ENCODE data around the gene EXOC3L1. TPM values are rescaled to one million over a fixed set of nuclear protein-coding genes. Genes with fewer than 3 reads are reported as not detected.

Gene EXOC3L1
- total and polyA plus RNA-seq, 2 of the 13 experiments (the other 11 are each of a cell fraction or from before 2014, with no cell fraction given), result 0.12 TPM; not detected in 1

GRCh38 chr16:67170949-67171649, 18.8 kb downstream of the EXOC3L1 start (continued):
- TF ChIP-seq ZNF17 (CRISPR knock-in tag; IDR thresholded peaks at IDR 0.05) (no peak), ZNF441 (CRISPR knock-in tag; IDR thresholded peaks at IDR 0.05; ENCODE audit: borderline replicate concordance) (peak; percentile 81; the same call in 1 of the 2 replicates), SNRNP70 (IDR thresholded peaks at IDR 0.05; ENCODE audit: low read depth, low read length) (no peak), NFE2L2 (IDR thresholded peaks at IDR 0.05; ENCODE audit: low read length) (no peak), ZNF543 (CRISPR knock-in tag; IDR thresholded peaks at IDR 0.05) (0 out of 2 replicates have a peak, but pooled peaks have one; percentile 20), ZNF34 (CRISPR knock-in tag; IDR thresholded peaks at IDR 0.05; ENCODE audit: borderline replicate concordance) (no peak), ZNF468 (CRISPR knock-in tag; IDR thresholded peaks at IDR 0.05) (no peak), ZBTB7B (CRISPR knock-in tag; IDR thresholded peaks at IDR 0.05) (peak; percentile 79; the same call in 1 of the 2 replicates), ZNF232 (CRISPR knock-in tag; IDR thresholded peaks at IDR 0.05; ENCODE audit: borderline replicate concordance) (peak; percentile 48; the same call in 1 of the 2 replicates), REL (CRISPR knock-in tag; conservative IDR thresholded peaks at IDR 0.05) (peak; percentile 82; the same call in 1 of the 2 replicates)
- TF ChIP-seq, protein P1, sequence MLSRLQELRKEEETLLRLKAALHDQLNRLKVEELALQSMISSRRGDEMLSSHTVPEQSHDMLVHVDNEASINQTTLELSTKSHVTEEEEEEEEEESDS (CRISPR knock-in tag; IDR thresholded peaks at IDR 0.05; ENCODE audit: borderline replicate concordance), result no peak

GRCh38 chr16:67170168-67170948, 19.6 kb downstream of the EXOC3L1 start, which contains the start of gene NOL3:
TSS of gene NOL3 (plus strand) at chr16:67170538.
- Histone ChIP-seq H3K4me3 (replicated peaks in 1 of 3; ENCODE audit: insufficient read depth in 1 of 3, low read depth in 2 of 3, low read length in 3 of 3) (peak within 1 kb of the TSS; percentile 65 to 78 (median 67)), H3K36me3 (replicated peaks in 1 of 2; ENCODE audit: control insufficient read depth in 1 of 2, insufficient read depth in 2 of 2, low read length in 2 of 2) (no peaks in the 10 kb centered on the region; a peak in 1 of 5 replicates), H3K79me2 (ENCODE audit: insufficient read depth, low read length) (no peaks in the 10 kb centered on the region), H3K9me3 (ENCODE audit: low read length) (no peaks in the 10 kb centered on the region), H4K20me1 (ENCODE audit: insufficient read depth, low read length) (no peaks in the 10 kb centered on the region), H2AFZ (ENCODE audit: low read length) (peak within 1 kb of the TSS; percentile 30), H3K27me3 (ENCODE audit: control insufficient read depth in 1 of 2, insufficient read depth in 2 of 2, low read length in 2 of 2) (peaks cover 4 to 34% of the 10 kb centered on the region in 2 experiments), H3K4me2 (ENCODE audit: low read depth, low read length) (peak within 1 kb of the TSS; percentile 99), H3K27ac (ENCODE audit: extremely low read length, insufficient read depth, low read length) (peak within 1 kb of the TSS; percentile 71), H3K9ac (ENCODE audit: insufficient read depth, low read depth, low read length) (peak within 1 kb of the TSS; percentile 75), H3K4me1 (ENCODE audit: insufficient read depth, low read length) (peaks cover 63% of the 10 kb centered on the region)
- POLR2A ChIA-PET, result interaction anchor here (0.6 to 3.4 kb wide), 25 partner anchors 11 to 340 kb away, joined by 3 to 54 read pairs (median 4); partner anchors contain the start of genes B3GNT9, CBFB, E2F4 and EXOC3L1
- DNase-seq (ENCODE audit: low spot score), result peak; percentile 87
- CTCF ChIA-PET (ENCODE audit: low intra/inter-chr PET ratio, low total read pairs), result interaction anchor here (0.7 to 1.5 kb wide), 3 partner anchors 11 to 13 kb away, joined by 3 to 4 read pairs (median 3); partner anchors contain the start of genes FBXL8, MATCAP1 and TRADD
- BruUV-seq (replicated peaks), result no TSS peak
- intact Hi-C loops (cut with micrococcal nuclease; ENCODE audit: unreplicated experiment) (loop anchor here (1.0 kb wide), 2 partner anchors 13 to 193 kb away; partner anchors contain the start of gene MATCAP1), in situ Hi-C loops (cut with HindIII; ENCODE audit: extremely low pct_ligation_motif_present, low pct_unique_long_range_greater_than_20kb) (no loop called here)
- ATAC-seq, result peak; percentile 58
- 1% methylated on average over 23 of the region's 50 CpGs for WGBS (ENCODE audit: low lambda C conversion rate)
- no peak for FAIRE-seq
- peak; percentile 44; the same call in 1 of the 2 replicates for TF ChIP-seq ZMYM4 (CRISPR knock-in tag; IDR thresholded peaks at IDR 0.05)
- TF ChIP-seq BRCA1 (CRISPR knock-in tag; IDR thresholded peaks at IDR 0.05), result no peak; the same call in 1 of the 2 replicates
- no peak for TF ChIP-seq MLLT10 (CRISPR knock-in tag; IDR thresholded peaks at IDR 0.05)
- no peak; the same call in 1 of the 2 replicates for TF ChIP-seq SRY (CRISPR knock-in tag; IDR thresholded peaks at IDR 0.05)
- TF ChIP-seq EZH2 (conservative IDR thresholded peaks at IDR 0.05; ENCODE audit: low read depth, low read length), result no peak
- no peak for TF ChIP-seq ISL2 (CRISPR knock-in tag; IDR thresholded peaks at IDR 0.05)
- peak; percentile 93 for TF ChIP-seq ZNF687 (CRISPR knock-in tag; IDR thresholded peaks at IDR 0.05)

All from HepG2 (cell line).